Caki2 (cell line): ENCODE data around the gene ZCWPW1. TPM values are rescaled to one million over a fixed set of nuclear protein-coding genes. Genes with fewer than 3 reads are reported as not detected.

Source experiments
- DNase-seq: peaks from one replicate; pipeline ENCODE4 v3.0.0-alpha.2; 2015; ENCODE audit warnings: low read depth
- in situ Hi-C: cut with HindIII; loops from 2 replicates; pipeline ENCODE4 v1.10.0; 2016; ENCODE audit warnings: low sequenced_read_pairs, low pct_unique_long_range_greater_than_20kb, mixed read lengths
- total RNA-seq: library from RNA; depleted of rRNA; stranded (reverse); fragments of >200 nt; shearing (Covaris generic); gene quantifications from 2 replicates; pipeline ENCODE4 v1.2.3, GENCODE V29; 2014; ENCODE audit warnings: low replicate concordance

Gene ZCWPW1
- total RNA-seq, 1 experiment from 2014 or later, result 5.9 TPM

- in situ Hi-C loops, result no loop called here
- no peak for DNase-seq
These were observed 14.6 kb downstream of the ZCWPW1 start for GRCh38 chr7:100413889-100414288.

DNA sequence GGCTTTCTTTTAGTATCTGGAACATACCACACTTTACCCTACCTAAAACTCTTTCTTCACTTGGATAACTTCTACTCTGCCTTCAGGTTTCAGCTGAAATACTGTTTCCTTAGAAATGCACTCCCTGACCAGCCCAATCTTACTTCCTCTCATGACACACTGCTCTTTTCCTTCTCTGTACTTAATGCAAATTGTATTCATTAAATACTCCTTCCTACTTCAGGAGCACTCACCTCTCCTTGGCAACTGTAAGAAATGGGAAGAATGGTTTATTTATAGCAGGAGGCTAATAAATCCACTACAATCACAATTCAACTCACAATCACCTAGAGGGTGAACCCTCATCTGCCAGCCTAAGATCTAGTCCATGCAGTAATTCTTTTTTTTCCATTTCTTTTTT lies 15.2 kb downstream of the ZCWPW1 start:
- in situ Hi-C loops, result no loop called here
- no peak for DNase-seq

DNA sequence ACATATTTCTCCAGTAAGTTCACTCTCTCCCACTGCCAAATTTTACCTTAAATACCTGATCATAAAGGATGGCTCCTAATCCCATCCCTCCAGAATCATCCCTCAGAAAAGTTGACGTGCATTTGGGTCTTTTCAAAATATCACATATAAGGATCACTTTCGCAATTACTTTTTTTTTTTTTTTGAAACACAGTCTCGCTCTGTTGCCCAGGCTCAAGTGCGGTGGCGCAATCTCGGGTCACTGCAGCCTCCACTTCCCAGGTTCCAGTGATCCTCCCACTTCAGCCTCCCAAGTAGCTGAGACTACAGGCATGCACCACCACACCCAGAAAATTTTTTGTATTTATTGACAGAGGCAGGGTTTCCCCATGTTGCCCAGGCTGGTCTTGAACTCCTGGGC lies 17.4 kb downstream of the ZCWPW1 start:
- DNase-seq, result no peak
- in situ Hi-C loops, result no loop called here

- DNase-seq, result peak; percentile 61
- in situ Hi-C loops, result no loop called here
These were observed 21.0 kb downstream of the ZCWPW1 start for GRCh38 chr7:100407285-100408180.

DNA sequence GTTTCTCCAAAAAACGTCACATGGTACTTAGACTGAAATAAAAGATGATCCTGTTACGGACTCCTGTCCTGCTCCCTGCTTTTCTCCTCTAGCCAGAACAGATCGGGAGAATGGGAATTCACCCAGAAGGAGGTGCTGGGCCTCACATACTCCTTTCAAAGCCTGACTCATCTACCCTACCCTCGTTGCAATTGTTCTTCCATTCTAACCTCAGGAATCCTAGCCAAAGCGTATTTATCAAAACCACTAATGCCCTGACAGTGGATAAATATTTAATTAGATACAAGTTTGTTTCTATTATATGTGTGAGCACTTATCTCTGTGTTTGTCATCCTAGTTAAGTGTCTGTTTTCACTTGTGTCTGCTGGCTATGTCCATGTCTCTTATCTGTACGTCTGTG lies 21.7 kb downstream of the ZCWPW1 start:
- in situ Hi-C loops, result no loop called here
- peak; percentile 22 for DNase-seq

GRCh38 chr7:100402241-100402640 lies 26.3 kb downstream of the ZCWPW1 start:
- in situ Hi-C loops, result no loop called here
- DNase-seq, result no peak

- in situ Hi-C loops, result no loop called here
- DNase-seq, result no peak
These were observed 26.7 kb downstream of the ZCWPW1 start for GRCh38 chr7:100401811-100402210.

DNA sequence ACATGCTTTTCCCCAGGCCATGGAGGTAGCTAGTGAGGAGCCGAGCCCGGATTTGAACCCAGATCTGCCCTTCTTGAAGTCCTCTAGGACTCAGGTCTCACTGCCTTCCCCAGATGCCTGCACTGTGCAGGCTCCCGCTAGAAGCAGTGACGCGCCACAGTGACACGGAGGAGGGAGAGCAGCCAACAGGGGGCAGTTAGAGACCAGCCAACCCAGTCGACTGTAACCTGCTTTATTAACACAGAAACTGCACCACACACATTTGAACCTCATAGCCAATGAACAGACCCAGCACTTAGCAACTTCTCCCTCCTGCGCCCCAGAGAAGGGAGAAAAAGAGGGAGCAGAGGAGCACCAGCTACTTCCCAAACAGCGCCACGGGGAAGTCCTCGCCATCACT lies 27.8 kb downstream of the ZCWPW1 start:
- DNase-seq, result peak; percentile 4
- in situ Hi-C loops, result no loop called here

DNA sequence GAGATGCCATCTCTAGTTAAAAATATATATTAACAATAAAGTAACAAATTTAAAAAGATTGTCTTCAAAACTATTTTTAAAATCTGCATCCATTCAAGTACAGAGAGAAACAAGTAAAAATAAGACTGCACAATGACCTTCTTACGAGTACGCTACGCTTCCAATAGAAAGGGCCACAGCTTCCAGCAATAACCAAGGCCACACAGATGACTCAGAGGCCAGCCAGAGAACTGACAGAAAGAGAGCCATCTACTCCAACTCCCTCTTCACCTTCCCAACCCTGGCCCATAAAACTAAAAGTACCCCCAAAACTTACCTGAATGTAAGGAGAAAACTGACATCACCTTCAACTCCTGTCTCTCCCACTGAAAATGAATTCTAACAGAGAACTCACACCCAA lies 28.5 kb downstream of the ZCWPW1 start:
- in situ Hi-C loops, result no loop called here
- no peak for DNase-seq

GRCh38 chr7:100398239-100398638 lies 30.3 kb downstream of the ZCWPW1 start:
- in situ Hi-C loops, result no loop called here

GRCh38 chr7:100397315-100398081 lies 31.0 kb downstream of the ZCWPW1 start:
- in situ Hi-C loops, result no loop called here
- DNase-seq, result no peak

More at GRCh38 chr7:100398239-100398638, 30.3 kb downstream of the ZCWPW1 start:
- no peak for DNase-seq

DNA sequence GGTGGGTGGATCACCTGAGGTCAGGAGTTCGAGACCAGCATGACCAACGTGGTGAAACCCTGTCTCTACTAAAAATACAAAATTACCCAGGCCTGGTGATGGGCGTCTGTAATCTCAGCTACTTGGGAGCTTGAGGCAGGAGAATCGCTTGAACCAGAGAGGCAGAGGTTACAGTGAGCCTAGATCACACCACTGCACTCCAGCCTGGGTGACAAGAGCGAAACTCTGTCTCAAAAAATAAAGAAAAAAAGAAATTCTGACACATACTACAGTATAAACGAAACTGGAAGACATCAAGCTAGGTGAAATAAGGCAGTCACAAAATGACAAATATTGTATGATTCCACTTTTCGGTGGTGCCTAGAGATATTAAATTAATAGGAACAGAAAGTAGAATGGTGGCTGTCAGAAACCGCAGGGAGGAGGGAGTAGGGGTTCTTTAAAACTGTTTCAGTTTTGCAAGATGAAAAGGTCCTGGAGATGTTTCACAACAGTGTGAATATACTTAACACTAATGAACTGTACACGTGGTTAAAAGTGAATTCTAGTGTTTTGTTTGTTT lies 32.0 kb downstream of the ZCWPW1 start:
- DNase-seq, result no peak
- in situ Hi-C loops, result no loop called here

- no peak for DNase-seq
These were observed 34.4 kb downstream of the ZCWPW1 start for GRCh38 chr7:100394077-100394476.

GRCh38 chr7:100393233-100393905 lies 35.1 kb downstream of the ZCWPW1 start:
- in situ Hi-C loops, result no loop called here
- no peak for DNase-seq

More at GRCh38 chr7:100394077-100394476, 34.4 kb downstream of the ZCWPW1 start:
- in situ Hi-C loops, result no loop called here

GRCh38 chr7:100390286-100391009 lies 38.1 kb downstream of the ZCWPW1 start:
- no peak for DNase-seq
- in situ Hi-C loops, result no loop called here

GRCh38 chr7:100389437-100390088 lies 38.9 kb downstream of the ZCWPW1 start:
- in situ Hi-C loops, result no loop called here
- DNase-seq, result no peak

- DNase-seq, result no peak
- in situ Hi-C loops, result no loop called here
These were observed 40.8 kb downstream of the ZCWPW1 start for GRCh38 chr7:100387695-100388094.
